Brain microvascular endothelial cell (primary cell): ENCODE results near the gene UROC1.

ENCODE experiments used
- DNase-seq: peaks from one replicate; pipeline ENCODE4 v3.0.0-alpha.2; 2020
- H3K27ac ChIP-seq: fragments of 250-450 bp; sonication (Bioruptor Pico); 2 replicates; pipeline ENCODE4 v1.5.1; 2020; ENCODE audit warnings: mild to moderate bottlenecking, moderate library complexity
- H3K27me3 ChIP-seq: fragments of 250-450 bp; sonication (Bioruptor Pico); replicated peaks from 2 replicates; pipeline ENCODE4 v1.5.1; 2020; ENCODE audit warnings: mild to moderate bottlenecking
- H3K36me3 ChIP-seq: fragments of 250-450 bp; sonication (Bioruptor Pico); replicated peaks from 2 replicates; pipeline ENCODE4 v1.5.1; 2020; ENCODE audit warnings: mild to moderate bottlenecking
- H3K4me3 ChIP-seq: 2 replicates; pipeline ENCODE4 v1.5.1; 2011; ENCODE audit warnings: low read depth, mild to moderate bottlenecking, control low read depth, low read length, moderate library complexity
- in situ Hi-C: cut with HindIII; loops from 2 replicates; pipeline ENCODE4 v1.10.0; 2017; ENCODE audit warnings: low sequenced_read_pairs, low pct_ligation_motif_present
- TF ChIP-seq, protein P1 (sequence below): IDR thresholded peaks from 2 replicates; pipeline ENCODE4 v1.5.1; 2011; ENCODE audit warnings: low read depth, mild to moderate bottlenecking, moderate library complexity, low read length, control low read depth, inconsistent platforms; ENCODE audit errors: missing control alignments

The UROC1 gene

DNA sequence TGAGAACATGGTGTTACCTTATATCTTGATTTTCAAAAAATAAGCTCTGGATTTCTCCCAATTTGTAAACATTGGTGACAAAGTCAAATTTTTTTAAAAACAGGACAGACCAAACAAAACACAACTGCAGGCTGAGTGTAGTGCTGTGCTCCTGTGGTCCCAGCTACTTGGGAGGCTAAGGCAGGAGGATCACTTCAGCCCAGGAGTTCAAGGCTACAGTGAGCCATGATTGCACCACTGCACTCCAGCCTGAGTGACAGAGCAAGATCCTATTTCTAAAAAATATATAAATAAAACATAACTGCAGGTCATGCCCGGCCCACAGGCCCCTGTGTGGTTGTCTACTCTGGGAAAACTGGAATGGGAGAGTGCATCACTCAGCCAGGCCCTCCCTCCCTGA is 37.9 kb downstream of the UROC1 start:
- Histone ChIP-seq H3K27ac (no peak overlapping the region), H3K27me3 (no peaks in the 10 kb centered on the region), H3K36me3 (no peaks in the 10 kb centered on the region), H3K4me3 (no peak overlapping the region)
- no peak for DNase-seq
- in situ Hi-C loops: no loop called here
- TF ChIP-seq, protein P1, sequence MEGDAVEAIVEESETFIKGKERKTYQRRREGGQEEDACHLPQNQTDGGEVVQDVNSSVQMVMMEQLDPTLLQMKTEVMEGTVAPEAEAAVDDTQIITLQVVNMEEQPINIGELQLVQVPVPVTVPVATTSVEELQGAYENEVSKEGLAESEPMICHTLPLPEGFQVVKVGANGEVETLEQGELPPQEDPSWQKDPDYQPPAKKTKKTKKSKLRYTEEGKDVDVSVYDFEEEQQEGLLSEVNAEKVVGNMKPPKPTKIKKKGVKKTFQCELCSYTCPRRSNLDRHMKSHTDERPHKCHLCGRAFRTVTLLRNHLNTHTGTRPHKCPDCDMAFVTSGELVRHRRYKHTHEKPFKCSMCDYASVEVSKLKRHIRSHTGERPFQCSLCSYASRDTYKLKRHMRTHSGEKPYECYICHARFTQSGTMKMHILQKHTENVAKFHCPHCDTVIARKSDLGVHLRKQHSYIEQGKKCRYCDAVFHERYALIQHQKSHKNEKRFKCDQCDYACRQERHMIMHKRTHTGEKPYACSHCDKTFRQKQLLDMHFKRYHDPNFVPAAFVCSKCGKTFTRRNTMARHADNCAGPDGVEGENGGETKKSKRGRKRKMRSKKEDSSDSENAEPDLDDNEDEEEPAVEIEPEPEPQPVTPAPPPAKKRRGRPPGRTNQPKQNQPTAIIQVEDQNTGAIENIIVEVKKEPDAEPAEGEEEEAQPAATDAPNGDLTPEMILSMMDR: no peak

DNA sequence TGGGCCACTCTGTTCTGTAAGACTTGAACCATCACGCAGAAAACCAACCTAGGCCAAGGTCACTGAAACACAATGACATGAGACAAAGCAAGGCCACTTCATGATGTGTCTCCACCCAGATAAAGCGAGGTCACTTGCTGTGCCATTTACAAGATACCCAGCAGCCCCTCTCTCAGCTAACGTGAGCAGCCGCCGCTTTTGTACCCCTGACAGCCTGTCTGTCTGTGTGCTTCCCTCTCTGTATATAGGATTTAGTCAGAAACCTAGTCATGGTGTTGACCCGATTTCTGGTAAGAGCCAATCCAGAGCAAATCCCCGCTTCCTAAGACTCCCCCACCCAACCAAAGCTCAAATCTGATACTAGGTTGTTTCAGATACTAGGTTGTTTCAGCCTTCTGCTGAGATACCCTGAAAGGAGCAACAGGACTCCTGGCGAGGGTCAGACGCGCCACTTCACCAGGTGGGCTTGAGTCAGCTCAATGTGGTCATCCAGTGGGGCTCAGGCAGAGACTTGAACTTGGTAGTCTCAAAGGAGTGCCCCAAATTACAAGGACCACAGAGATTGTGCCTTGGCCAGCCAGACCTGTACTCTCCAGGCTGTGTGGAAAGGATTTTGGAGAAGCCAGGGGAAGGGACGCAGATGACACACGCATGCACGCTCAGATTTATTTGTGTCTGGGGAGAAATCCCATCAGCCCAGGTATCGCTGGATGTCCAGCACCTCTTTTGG is 38.8 kb downstream of the UROC1 start:
- H3K4me3 ChIP-seq: no peak overlapping the region
- TF ChIP-seq, protein P1: no peak
- in situ Hi-C loops: no loop called here
- H3K36me3 ChIP-seq: no peaks in the 10 kb centered on the region
- DNase-seq: no peak
- no peak overlapping the region for H3K27ac ChIP-seq
- no peaks in the 10 kb centered on the region for H3K27me3 ChIP-seq

DNA sequence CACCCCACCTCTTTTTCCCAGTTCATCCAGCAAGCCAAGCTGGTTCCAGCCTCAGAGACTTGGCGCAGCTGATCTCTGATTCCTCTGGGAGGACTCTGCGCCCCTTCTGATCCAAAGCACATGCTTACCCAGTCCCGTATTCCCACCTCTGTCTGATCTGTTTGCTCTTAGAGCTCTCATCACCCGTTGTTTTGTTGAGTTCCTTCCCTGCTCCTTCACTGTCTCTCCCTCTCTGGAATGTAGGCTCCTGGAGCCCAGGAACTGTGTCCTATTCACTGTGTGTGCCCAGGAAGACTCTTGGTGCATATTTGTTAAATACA is 40.6 kb downstream of the UROC1 start:
- TF ChIP-seq, protein P1: no peak
- H3K27ac ChIP-seq: no peak overlapping the region
- H3K4me3 ChIP-seq: no peak overlapping the region
- in situ Hi-C loops: no loop called here
- H3K36me3 ChIP-seq: no peaks in the 10 kb centered on the region
- no peak for DNase-seq
- no peaks in the 10 kb centered on the region for H3K27me3 ChIP-seq

DNA sequence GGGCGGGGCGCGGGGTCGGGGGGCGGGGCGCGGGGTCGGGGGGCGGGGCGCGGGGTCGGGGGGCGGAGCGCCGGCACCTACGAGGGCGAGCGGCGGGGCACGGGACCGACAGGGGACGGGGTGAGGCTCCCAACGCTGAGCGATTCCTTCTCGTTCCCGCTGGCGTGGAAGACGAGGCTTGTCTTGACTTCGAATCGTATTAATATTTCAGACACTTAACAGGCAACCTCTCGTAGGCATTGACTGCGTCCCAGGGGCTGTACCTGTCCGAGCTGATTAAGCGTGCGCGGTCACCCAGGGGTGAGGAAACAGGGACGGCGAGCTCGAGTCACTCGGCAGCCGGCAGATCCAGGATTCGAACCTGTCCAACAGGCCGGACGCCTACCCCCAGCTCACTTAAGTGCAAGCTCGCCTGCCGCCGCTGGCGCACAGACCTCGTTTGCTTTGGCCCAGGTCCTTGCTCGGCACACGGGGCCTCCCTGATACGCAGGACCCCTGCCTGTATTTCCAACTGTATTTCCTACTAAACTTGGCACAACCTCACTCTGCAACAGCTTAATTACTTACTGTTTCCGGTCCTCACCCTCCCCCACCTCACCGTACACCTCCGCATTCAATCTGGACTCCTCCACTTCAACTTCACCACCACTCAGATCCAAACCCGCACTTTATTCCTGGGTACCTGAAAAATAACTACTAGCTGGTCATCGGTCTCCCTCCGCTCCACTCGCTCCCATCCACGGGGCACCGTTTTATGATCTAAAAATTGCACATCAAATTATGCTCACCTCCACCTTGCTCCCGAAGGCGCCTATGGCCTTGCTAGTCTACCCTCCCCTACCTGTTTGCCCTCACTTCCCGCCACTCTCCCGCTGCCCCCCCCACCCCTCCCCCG is 41.2 kb downstream of the UROC1 start:
- DNase-seq: peak; percentile 9
- H3K27ac ChIP-seq: peak overlapping the region; percentile 7
- in situ Hi-C loops: no loop called here
- H3K36me3 ChIP-seq: no peaks in the 10 kb centered on the region
- TF ChIP-seq, protein P1: no peak
- no peaks in the 10 kb centered on the region for H3K27me3 ChIP-seq
- peak overlapping the region; percentile 84 for H3K4me3 ChIP-seq

DNA sequence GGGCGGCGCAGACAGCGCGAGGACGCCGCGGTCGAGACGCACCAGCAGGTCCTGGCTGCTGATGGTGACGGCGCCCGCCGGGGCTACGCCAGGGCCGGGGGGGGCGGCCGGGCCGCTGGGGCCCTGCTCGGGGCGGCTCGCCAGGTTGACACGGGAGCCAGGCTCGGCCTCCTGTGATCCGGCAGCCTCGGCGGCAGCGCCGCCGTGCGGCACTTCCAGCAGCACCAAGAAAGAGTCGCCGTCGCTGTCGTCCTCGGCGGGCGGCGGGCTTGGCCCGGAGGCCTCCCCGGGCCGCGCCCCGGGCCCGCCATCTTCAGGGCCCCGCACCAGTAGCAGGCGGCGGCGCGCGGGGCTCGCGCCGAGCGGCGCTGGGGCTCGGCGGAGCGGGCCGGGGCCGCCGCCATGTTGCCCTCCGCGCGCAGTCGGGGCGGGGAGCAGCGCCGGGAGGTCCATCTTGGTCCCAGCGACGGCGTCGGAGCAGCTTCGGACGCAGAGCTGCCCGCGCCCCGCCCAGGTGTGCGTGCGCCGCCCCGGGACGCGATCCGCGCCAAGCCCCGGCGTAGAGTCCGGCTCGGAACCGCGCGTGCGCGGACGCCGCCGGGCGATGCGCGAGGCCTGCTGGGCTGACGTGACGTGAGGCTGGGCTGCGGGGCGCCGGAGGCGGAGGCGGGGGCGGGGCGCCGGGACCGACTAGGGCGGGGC is 42.0 kb downstream of the UROC1 start, which contains the start of gene ZXDC:
Gene ZXDC, minus strand, starts transcription at position 479 of the 702 bp plus-strand sequence. Its CDS starts 26 bp downstream, at position 453.
- peaks cover 3% of the 10 kb centered on the region for H3K36me3 ChIP-seq
- H3K27me3 ChIP-seq: no peaks in the 10 kb centered on the region
- TF ChIP-seq, protein P1: peak; percentile 47
- H3K27ac ChIP-seq: peak within 1 kb of the TSS; percentile 7
- H3K4me3 ChIP-seq: peak within 1 kb of the TSS; percentile 84
- in situ Hi-C loops: no loop called here
- DNase-seq: peak; percentile 80
